SK-N-SH (cell line): ENCODE data around the gene KIF3B. TPM values are rescaled to one million over a fixed set of nuclear protein-coding genes. Genes with fewer than 3 reads are reported as not detected.

Experiments used
- CTCF ChIA-PET: fragments of 300-600, 350-600 bp; formaldehyde crosslinking; extraction: SDS; loops from one replicate; lab custom pipeline; 2021; lab: Yijun Ruan, JAX
- POLR2A ChIA-PET: fragments of 350-600 bp; sonication (Branson Sonifier 250); formaldehyde crosslinking; extraction: SDS; loops from one replicate; lab custom pipeline; 2020; ENCODE audit warnings: antibody characterized with exemption, inconsistent platforms; lab: Yijun Ruan, JAX
- DNase-seq: peaks from one replicate; pipeline ENCODE4 v3.0.0; 2012
- H2AFZ ChIP-seq: fragments of 200-600 bp; sonication (generic); 2 replicates; pipeline ENCODE4 v1.8.1; 2016; ENCODE audit warnings: antibody characterized with exemption, mild to moderate bottlenecking, low read depth
- H3F3A ChIP-seq: fragments of 200-600 bp; sonication (generic); replicated peaks from 2 replicates; pipeline ENCODE3; 2016; ENCODE audit warnings: antibody characterized with exemption, mild to moderate bottlenecking; ENCODE audit not compliant: insufficient read depth
- H3K27ac ChIP-seq, 2 experiments: fragments of 200-500 bp in 1 of 2; fragments of 200-600 bp in 1 of 2; sonication (Bioruptor generic) in 1 of 2; sonication (generic), shearing (Covaris generic) in 1 of 2; 2 replicates each; pipeline versions ENCODE4 v1.5.1 to v1.6.1; 2014 to 2016; ENCODE audit warnings: low read depth in 2 of 2, inconsistent platforms in 1 of 2, low read length in 1 of 2, mild to moderate bottlenecking in 1 of 2, mixed read lengths in 1 of 2
- H3K27me3 ChIP-seq: fragments of 200-600 bp; sonication (generic), shearing (Covaris generic); 2 replicates; pipeline ENCODE4 v1.6.1; 2016; ENCODE audit warnings: mixed run types; ENCODE audit not compliant: insufficient read depth
- H3K36me3 ChIP-seq, 2 experiments: fragments of 200-500 bp in 1 of 2; fragments of 200-600 bp in 1 of 2; sonication (Bioruptor generic) in 1 of 2; sonication (generic) in 1 of 2; replicated peaks in 1 of 2; 2 replicates each; pipeline versions ENCODE3 to v1.5.1; 2014 to 2016; ENCODE audit warnings: low read length in 1 of 2, mild to moderate bottlenecking in 1 of 2; ENCODE audit not compliant: insufficient read depth in 2 of 2, control insufficient read depth in 1 of 2
- H3K4me1 ChIP-seq, 2 experiments: fragments of 200-500 bp in 1 of 2; fragments of 200-600 bp in 1 of 2; sonication (Bioruptor generic) in 1 of 2; sonication (generic), shearing (Covaris generic) in 1 of 2; 2 replicates each; pipeline versions ENCODE4 v1.5.1 to v1.6.1; 2014 to 2016; ENCODE audit warnings: low read depth in 1 of 2, low read length in 1 of 2, mixed run types in 1 of 2; ENCODE audit not compliant: insufficient read depth in 2 of 2, control insufficient read depth in 1 of 2
- H3K4me2 ChIP-seq: fragments of 200-600 bp; sonication (generic), shearing (Covaris generic); 2 replicates; pipeline ENCODE4 v1.6.1; 2017; ENCODE audit warnings: mixed run types
- H3K4me3 ChIP-seq, 2 experiments: fragments of 200-500 bp in 1 of 2; fragments of 200-600 bp in 1 of 2; sonication (Bioruptor generic) in 1 of 2; sonication (generic), shearing (Covaris generic) in 1 of 2; 2 replicates each; pipeline versions ENCODE4 v1.5.1 to v1.8.1; 2014 to 2016; ENCODE audit warnings: low read depth in 2 of 2, inconsistent platforms in 1 of 2, low read length in 1 of 2, mild to moderate bottlenecking in 1 of 2, mixed read lengths in 1 of 2, moderate library complexity in 1 of 2
- H3K79me2 ChIP-seq: fragments of 200-600 bp; sonication (generic); 2 replicates; pipeline ENCODE4 v1.8.1; 2017; ENCODE audit warnings: mild to moderate bottlenecking; ENCODE audit not compliant: insufficient read depth
- H3K9ac ChIP-seq: fragments of 200-600 bp; sonication (generic); 2 replicates; pipeline ENCODE4 v1.6.1; 2017; ENCODE audit warnings: mixed run types
- H3K9me2 ChIP-seq: fragments of 200-600 bp; sonication (generic); 2 replicates; pipeline ENCODE4 v1.6.1; 2017; ENCODE audit warnings: mixed run types
- H3K9me3 ChIP-seq: fragments of 200-600 bp; sonication (generic); 2 replicates; pipeline ENCODE4 v1.6.1; 2017; ENCODE audit warnings: mixed run types, mild to moderate bottlenecking, moderate library complexity
- H4K20me1 ChIP-seq: fragments of 200-600 bp; sonication (generic); 2 replicates; pipeline ENCODE4 v1.6.1; 2017; ENCODE audit warnings: mild to moderate bottlenecking, mixed run types; ENCODE audit not compliant: insufficient read depth
- CHD2 ChIP-seq: fragments of 150-350 bp; IDR thresholded peaks from 2 replicates; pipeline ENCODE4 v1.6.1; 2018; ENCODE audit warnings: low read length; ENCODE audit not compliant: partially characterized antibody
- ELF1 ChIP-seq: IDR thresholded peaks from 2 replicates; pipeline ENCODE4 v1.4.0; 2012
- FOXJ3 ChIP-seq: sonication (generic); formaldehyde crosslinking; IDR thresholded peaks from 2 replicates; pipeline ENCODE4 v1.5.1; 2020; ENCODE audit warnings: mild to moderate bottlenecking, missing genetic modification reagents
- FOXM1 ChIP-seq: IDR thresholded peaks from 2 replicates; pipeline ENCODE4 v1.4.0; 2012; ENCODE audit warnings: low read depth, mild to moderate bottlenecking
- GATA2 ChIP-seq: sonication (generic); formaldehyde crosslinking; IDR thresholded peaks from 2 replicates; pipeline ENCODE4 v1.5.0; 2020; ENCODE audit warnings: mild to moderate bottlenecking, missing genetic modification reagents
- MAX ChIP-seq: IDR thresholded peaks from 2 replicates; pipeline ENCODE4 v1.4.0; 2012; ENCODE audit warnings: low read depth
- MXI1 ChIP-seq: IDR thresholded peaks from 2 replicates; pipeline ENCODE4 v1.6.1; 2012; ENCODE audit warnings: mild to moderate bottlenecking, low read depth, low read length, improper control_type of control experiment
- NFIC ChIP-seq: IDR thresholded peaks from 2 replicates; pipeline ENCODE4 v1.4.0; 2012; ENCODE audit warnings: borderline replicate concordance
- POLR2AphosphoS5 ChIP-seq: IDR thresholded peaks from 2 replicates; pipeline ENCODE4 v1.6.1; 2012; ENCODE audit warnings: low read depth, low read length
- RAD21 ChIP-seq: IDR thresholded peaks from 2 replicates; pipeline ENCODE4 v1.6.1; 2012; ENCODE audit warnings: mild to moderate bottlenecking, low read length
- RCOR1 ChIP-seq: fragments of 150-350 bp; IDR thresholded peaks from 2 replicates; pipeline ENCODE4 v1.6.1; 2017; ENCODE audit warnings: antibody characterized with exemption, low read length
- RXRA ChIP-seq: IDR thresholded peaks from 2 replicates; pipeline ENCODE4 v1.4.0; 2012; ENCODE audit warnings: low read depth, mild to moderate bottlenecking, borderline replicate concordance
- TAF1 ChIP-seq: IDR thresholded peaks from 2 replicates; pipeline ENCODE4 v1.6.1; 2012; ENCODE audit warnings: low read depth, mild to moderate bottlenecking, low read length, moderate library complexity, borderline replicate concordance
- TEAD4 ChIP-seq: IDR thresholded peaks from 2 replicates; pipeline ENCODE4 v1.4.0; 2012; ENCODE audit warnings: mild to moderate bottlenecking, borderline replicate concordance; ENCODE audit not compliant: insufficient read depth
- YY1 ChIP-seq: IDR thresholded peaks from 2 replicates; pipeline ENCODE4 v1.4.0; 2012; ENCODE audit warnings: low read depth, mild to moderate bottlenecking
- WGBS: methylation state at CpG from one replicate; pipeline ENCODE4 v1.1.6; 2017; ENCODE audit warnings: low lambda C conversion rate; 5-methylcytosine and 5-hydroxymethylcytosine counted together
- polyA plus RNA-seq, 3 experiments: library from polyadenylated mRNA; depleted of rRNA; stranded (reverse); fragments of >200 nt; gene quantifications; 2 replicates each; pipeline ENCODE4 v1.2.3, GENCODE V29; 2012
- TF ChIP-seq, protein P1 (sequence below): IDR thresholded peaks from 2 replicates; pipeline ENCODE4; 2012
- TF ChIP-seq, protein P2 (sequence below): fragments of 150-350 bp; IDR thresholded peaks from 2 replicates; pipeline ENCODE4 v1.6.1; 2016; ENCODE audit warnings: mild to moderate bottlenecking, low read depth, low read length
- TF ChIP-seq, protein P3 (sequence below): IDR thresholded peaks from 2 replicates; pipeline ENCODE4 v1.4.0; 2012; ENCODE audit warnings: low read depth, borderline replicate concordance
- TF ChIP-seq, protein P4 (sequence below): IDR thresholded peaks from 2 replicates; pipeline ENCODE4 v1.6.1; 2012; ENCODE audit warnings: mild to moderate bottlenecking, low read depth, low read length, moderate library complexity

KIF3B gene
- polyA plus RNA-seq, 1 of the 3 experiments (the other 2 are of a cell fraction) = 18.6 TPM

DNA sequence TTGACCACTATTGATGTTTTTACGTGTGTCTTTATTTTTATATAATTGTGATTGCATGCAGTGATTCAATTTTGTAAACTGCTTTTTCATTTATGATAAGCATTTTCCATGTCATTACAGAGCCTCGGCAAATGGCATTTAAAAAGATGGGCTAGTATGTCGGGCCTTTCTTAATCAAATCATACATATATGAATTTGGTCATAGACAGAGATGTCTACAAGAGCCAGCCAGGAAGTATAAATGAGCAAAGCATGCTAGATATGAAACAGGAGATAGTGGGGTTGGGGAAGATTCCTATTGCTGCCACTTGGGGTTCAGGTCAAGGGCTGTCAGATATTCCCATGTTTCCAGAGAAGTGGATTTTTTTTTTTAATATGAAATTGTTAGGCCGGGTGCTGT, 20.0 kb downstream of the KIF3B start:
- Histone ChIP-seq H4K20me1 (peaks cover 33% of the 10 kb centered on the region), H3K27ac (no peak overlapping the region), H3K27me3 (no peaks in the 10 kb centered on the region), H3K36me3 (no peaks in the 10 kb centered on the region), H3F3A (peaks cover 16% of the 10 kb centered on the region), H3K9ac (no peak overlapping the region), H2AFZ (no peak overlapping the region), H3K79me2 (peaks cover 57% of the 10 kb centered on the region), H3K4me3 (no peak overlapping the region), H3K9me2 (no peaks in the 10 kb centered on the region), H3K9me3 (no peaks in the 10 kb centered on the region), H3K4me2 (no peak overlapping the region), H3K4me1 (peaks cover 10 to 11% of the 10 kb centered on the region in 2 experiments; a peak in 3 of 4 replicates)
- ChIA-PET POLR2A (no interaction called here), CTCF (no interaction called here)
- TF ChIP-seq CHD2 (no peak), GATA2 (no peak), POLR2AphosphoS5 (no peak)
- no peak for DNase-seq
- 86% methylated on average over 4 of the region's 4 CpGs for WGBS

DNA sequence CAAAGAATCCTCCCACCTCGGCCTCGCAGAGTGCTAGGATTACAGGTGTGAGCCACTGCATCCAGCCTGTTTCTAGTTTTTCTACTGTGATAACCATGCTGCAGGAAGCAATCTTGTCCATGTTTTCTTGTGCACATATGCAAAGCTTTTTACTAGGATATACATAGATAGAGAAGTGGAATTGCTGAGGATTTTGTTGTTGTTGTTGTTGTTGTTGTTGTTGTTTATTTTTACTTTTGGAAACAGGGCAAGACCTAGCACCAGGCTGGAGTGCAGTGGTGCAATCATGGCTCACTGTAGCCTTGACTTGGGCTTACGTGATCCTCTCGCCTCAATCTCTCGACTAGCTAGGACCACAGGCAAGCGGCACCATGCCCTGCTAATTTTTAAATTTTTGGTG, 23.2 kb downstream of the KIF3B start:
- no peaks in the 10 kb centered on the region for H3K36me3 ChIP-seq
- peaks cover 76% of the 10 kb centered on the region for H3K79me2 ChIP-seq
- WGBS = 90% methylated on average over 6 of the region's 6 CpGs
- H3K27ac ChIP-seq = no peak overlapping the region
- POLR2A ChIA-PET = no interaction called here
- no peak overlapping the region for H3K4me2 ChIP-seq
- no peaks in the 10 kb centered on the region for H3K27me3 ChIP-seq
- TF ChIP-seq RCOR1 = no peak
- no peak for TF ChIP-seq POLR2AphosphoS5
- no peak for TF ChIP-seq MXI1
- TF ChIP-seq RAD21 = no peak
- no peak for TF ChIP-seq YY1
- no peak for TF ChIP-seq FOXJ3 (CRISPR knock-in tag)
- TF ChIP-seq, protein P1, sequence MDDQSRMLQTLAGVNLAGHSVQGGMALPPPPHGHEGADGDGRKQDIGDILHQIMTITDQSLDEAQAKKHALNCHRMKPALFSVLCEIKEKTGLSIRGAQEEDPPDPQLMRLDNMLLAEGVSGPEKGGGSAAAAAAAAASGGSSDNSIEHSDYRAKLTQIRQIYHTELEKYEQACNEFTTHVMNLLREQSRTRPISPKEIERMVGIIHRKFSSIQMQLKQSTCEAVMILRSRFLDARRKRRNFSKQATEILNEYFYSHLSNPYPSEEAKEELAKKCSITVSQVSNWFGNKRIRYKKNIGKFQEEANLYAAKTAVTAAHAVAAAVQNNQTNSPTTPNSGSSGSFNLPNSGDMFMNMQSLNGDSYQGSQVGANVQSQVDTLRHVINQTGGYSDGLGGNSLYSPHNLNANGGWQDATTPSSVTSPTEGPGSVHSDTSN = no peak
- no peak for TF ChIP-seq NFIC
- TF ChIP-seq CHD2 = no peak
- no peak for TF ChIP-seq RXRA
- TF ChIP-seq FOXM1 = no peak
- no peak for TF ChIP-seq ELF1
- TF ChIP-seq, protein P2, sequence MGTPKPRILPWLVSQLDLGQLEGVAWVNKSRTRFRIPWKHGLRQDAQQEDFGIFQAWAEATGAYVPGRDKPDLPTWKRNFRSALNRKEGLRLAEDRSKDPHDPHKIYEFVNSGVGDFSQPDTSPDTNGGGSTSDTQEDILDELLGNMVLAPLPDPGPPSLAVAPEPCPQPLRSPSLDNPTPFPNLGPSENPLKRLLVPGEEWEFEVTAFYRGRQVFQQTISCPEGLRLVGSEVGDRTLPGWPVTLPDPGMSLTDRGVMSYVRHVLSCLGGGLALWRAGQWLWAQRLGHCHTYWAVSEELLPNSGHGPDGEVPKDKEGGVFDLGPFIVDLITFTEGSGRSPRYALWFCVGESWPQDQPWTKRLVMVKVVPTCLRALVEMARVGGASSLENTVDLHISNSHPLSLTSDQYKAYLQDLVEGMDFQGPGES = no peak
- no peak for TF ChIP-seq TAF1
- TF ChIP-seq MAX = no peak
- TF ChIP-seq, protein P3, sequence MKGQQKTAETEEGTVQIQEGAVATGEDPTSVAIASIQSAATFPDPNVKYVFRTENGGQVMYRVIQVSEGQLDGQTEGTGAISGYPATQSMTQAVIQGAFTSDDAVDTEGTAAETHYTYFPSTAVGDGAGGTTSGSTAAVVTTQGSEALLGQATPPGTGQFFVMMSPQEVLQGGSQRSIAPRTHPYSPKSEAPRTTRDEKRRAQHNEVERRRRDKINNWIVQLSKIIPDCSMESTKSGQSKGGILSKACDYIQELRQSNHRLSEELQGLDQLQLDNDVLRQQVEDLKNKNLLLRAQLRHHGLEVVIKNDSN = no peak
- TF ChIP-seq, protein P4, sequence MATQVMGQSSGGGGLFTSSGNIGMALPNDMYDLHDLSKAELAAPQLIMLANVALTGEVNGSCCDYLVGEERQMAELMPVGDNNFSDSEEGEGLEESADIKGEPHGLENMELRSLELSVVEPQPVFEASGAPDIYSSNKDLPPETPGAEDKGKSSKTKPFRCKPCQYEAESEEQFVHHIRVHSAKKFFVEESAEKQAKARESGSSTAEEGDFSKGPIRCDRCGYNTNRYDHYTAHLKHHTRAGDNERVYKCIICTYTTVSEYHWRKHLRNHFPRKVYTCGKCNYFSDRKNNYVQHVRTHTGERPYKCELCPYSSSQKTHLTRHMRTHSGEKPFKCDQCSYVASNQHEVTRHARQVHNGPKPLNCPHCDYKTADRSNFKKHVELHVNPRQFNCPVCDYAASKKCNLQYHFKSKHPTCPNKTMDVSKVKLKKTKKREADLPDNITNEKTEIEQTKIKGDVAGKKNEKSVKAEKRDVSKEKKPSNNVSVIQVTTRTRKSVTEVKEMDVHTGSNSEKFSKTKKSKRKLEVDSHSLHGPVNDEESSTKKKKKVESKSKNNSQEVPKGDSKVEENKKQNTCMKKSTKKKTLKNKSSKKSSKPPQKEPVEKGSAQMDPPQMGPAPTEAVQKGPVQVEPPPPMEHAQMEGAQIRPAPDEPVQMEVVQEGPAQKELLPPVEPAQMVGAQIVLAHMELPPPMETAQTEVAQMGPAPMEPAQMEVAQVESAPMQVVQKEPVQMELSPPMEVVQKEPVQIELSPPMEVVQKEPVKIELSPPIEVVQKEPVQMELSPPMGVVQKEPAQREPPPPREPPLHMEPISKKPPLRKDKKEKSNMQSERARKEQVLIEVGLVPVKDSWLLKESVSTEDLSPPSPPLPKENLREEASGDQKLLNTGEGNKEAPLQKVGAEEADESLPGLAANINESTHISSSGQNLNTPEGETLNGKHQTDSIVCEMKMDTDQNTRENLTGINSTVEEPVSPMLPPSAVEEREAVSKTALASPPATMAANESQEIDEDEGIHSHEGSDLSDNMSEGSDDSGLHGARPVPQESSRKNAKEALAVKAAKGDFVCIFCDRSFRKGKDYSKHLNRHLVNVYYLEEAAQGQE = no peak
- TF ChIP-seq TEAD4 = no peak
- no peak overlapping the region for H2AFZ ChIP-seq
- no peak overlapping the region for H3K9ac ChIP-seq
- no peak for DNase-seq
- H3K9me2 ChIP-seq = no peaks in the 10 kb centered on the region
- peaks cover 38% of the 10 kb centered on the region for H4K20me1 ChIP-seq
- peaks cover 24% of the 10 kb centered on the region for H3F3A ChIP-seq
- H3K9me3 ChIP-seq = no peaks in the 10 kb centered on the region
- CTCF ChIA-PET = no interaction called here
- H3K4me3 ChIP-seq = no peak overlapping the region
- peaks cover 17 to 18% of the 10 kb centered on the region in 2 experiments; a peak in 3 of 4 replicates for H3K4me1 ChIP-seq
